ENCODE data around the gene DNAJC1.

The DNAJC1 gene

GRCh38 chr10:22005763-22006162 lies 2.2 kb upstream of the DNAJC1 start:
- no peak for DNase-seq

GRCh38 chr10:22003964-22004281 lies 393 bp upstream of the DNAJC1 start:
- DNase-seq, result no peak

- no peak for DNase-seq
These were observed 846 bp downstream of the DNAJC1 start for GRCh38 chr10:22002591-22003176.

- DNase-seq, result no peak
These were observed 8.0 kb downstream of the DNAJC1 start for GRCh38 chr10:21995557-21995956.

- DNase-seq, result peak in 1 of 2 experiments; percentile 5
These were observed 10.0 kb downstream of the DNAJC1 start for GRCh38 chr10:21993360-21994001.

DNA sequence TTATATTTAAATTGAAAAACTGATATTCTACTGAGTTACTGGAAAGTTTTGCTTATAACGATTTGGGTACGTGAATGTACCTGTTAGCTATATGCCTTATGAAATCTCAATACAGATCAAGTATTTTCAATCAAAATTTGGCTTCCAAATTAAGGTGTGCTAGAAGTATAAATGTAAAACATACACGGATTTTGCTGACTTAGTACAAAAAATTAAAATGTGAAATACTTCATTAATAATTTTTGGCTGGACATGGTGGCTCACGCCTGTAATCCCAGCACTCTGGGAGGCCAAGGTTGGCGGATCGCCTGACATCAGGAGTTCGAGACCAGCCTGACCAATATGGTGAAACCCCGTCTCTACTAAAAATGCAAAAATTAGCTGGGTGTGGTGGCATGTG lies 11.7 kb downstream of the DNAJC1 start:
- DNase-seq, result no peak

- DNase-seq, result peak in 1 of 2 experiments; percentile 30
These were observed 13.1 kb downstream of the DNAJC1 start for GRCh38 chr10:21990449-21990848.

- peak in 1 of 2 experiments; percentile 58 for DNase-seq
These were observed 13.9 kb downstream of the DNAJC1 start for GRCh38 chr10:21989453-21990154.

DNA sequence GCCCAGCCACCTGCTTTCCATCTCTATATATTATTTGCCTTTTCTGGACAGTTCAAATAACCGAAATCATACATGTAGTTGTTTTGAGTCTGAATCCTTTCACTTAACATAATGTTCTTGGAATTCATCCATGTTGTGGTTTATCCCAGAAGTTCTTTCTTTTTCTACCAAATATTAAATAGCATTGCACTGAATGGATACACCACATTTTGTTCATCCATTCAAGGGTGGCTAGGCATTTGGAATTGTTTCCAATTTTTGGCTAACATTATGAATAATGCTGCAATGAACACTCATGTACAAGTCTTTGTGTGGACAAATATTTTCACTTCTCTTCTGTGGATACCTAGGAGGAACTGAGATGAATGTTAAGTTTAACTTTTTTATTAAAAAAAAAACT lies 18.0 kb downstream of the DNAJC1 start:
- DNase-seq, result no peak

DNA sequence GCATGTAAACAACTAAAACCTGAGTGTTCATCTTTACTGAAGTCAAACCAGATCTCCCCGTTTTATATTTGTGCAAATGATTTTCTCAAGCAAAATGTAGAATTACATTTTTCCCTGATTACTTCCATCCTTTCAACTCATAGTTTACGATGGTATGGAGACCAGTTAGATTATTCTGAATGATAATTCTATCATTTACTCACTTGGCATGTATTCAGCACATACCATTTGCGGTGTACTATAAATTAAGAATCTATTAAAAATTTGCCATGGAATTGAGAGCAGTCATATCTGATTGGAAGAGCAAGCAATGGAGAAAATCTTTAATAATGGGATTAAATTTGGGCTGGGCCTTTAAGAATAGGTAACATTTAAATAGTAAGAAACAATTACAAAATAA lies 22.4 kb downstream of the DNAJC1 start:
- DNase-seq, result no peak

- no peak for DNase-seq
These were observed 22.8 kb downstream of the DNAJC1 start for GRCh38 chr10:21980691-21981090.

- no peak for DNase-seq
These were observed 25.2 kb downstream of the DNAJC1 start for GRCh38 chr10:21978191-21978862.

GRCh38 chr10:21976739-21977138 lies 26.8 kb downstream of the DNAJC1 start:
- DNase-seq, result no peak

DNA sequence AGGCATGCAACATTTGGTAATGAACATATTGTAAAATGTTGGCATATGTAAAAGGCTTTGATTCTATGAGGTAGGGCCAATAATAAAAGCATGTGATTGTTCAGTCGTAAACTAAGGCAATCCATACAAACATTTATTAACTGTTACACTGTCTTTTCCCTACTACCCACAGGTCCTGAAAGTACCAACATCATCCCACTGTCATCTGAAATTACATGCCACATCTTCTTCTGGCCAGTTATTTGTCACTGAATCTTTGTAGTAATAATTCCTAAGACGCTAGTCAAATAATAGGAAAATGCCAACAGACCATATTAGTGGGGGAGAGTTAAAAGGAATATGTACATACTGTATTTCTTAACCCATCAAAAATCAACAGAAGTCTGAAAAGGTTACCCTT lies 27.2 kb downstream of the DNAJC1 start:
- DNase-seq, result no peak

DNA sequence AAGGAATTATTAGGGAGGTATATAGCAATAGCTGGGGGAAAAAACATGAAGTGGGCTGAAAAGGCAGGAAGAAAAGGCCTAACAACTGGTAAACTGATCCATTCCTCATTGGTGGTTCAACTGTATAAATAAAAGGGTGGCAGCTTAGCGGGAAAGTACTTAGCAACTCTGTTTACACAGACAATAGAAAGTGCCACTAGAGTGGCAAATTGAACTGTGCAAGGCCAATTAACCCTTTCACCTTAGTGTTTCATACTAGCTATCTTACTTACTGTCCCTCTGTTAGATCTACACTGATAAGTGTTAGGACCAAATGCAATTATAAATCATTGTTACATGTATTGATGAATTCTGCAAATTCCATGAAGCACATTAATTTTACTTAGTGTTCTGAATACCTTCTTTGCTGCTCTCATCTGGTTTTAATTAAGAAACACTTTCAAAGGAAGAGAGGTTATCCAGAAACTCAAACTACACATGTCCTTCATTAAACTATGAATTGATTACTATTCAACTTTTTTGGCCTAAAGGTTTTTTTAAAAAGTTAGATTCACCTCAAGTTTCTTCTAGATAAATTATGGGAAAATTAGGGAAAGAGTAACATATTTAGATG lies 28.0 kb downstream of the DNAJC1 start:
- no peak for DNase-seq

DNA sequence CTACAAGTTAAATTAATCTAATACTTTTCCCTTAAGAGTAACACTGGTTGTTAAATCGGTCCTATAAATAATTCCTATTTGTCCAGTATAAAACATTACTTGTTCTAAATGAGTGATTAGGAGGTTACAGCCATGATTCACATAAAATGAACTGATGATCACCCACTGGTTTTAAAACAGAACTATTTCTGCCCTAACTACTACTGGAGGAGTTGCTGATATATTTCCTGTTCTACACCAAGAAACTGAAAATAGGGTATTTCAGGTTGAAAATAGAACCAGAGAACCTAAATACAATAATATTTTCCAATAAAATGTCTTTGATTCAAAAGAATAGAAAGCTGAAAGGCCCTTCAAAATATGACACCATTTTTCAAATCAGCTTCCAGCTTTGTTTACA lies 30.9 kb downstream of the DNAJC1 start:
- no peak for DNase-seq

GRCh38 chr10:21969326-21970287 lies 33.9 kb downstream of the DNAJC1 start:
- no peak for DNase-seq

GRCh38 chr10:21964983-21965665 lies 38.4 kb downstream of the DNAJC1 start:
- DNase-seq, result no peak

- no peak for DNase-seq
These were observed 41.2 kb downstream of the DNAJC1 start for GRCh38 chr10:21962358-21962757.

GRCh38 chr10:21961847-21962246 lies 41.7 kb downstream of the DNAJC1 start:
- no peak for DNase-seq

- DNase-seq, result no peak
These were observed 43.5 kb downstream of the DNAJC1 start for GRCh38 chr10:21959998-21960397.

DNA sequence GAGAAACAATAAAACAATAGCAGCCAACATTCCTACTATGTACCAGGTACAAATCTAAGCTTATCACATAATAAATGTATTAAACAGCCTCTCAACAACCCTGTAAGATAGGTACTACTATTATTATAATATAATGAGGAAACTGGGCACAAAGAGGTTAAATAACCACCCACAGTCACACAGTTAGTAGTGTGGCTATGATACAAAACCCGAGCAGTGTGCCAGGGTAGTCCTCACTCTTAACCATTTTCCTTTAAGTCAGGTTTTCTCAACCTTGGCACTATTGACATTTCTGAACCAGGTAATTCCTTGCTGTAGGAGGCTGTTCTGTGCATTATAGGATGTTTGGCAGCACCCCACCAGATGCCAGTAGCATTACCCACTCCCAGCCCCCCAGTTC lies 48.8 kb downstream of the DNAJC1 start:
- DNase-seq, result no peak

Measured in NCI-H524 (cell line).